Endothelial cell (in vitro differentiated cells): ENCODE measurements around the gene SHROOM2. TPM values are rescaled to one million over a fixed set of nuclear protein-coding genes. Genes with fewer than 3 reads are reported as not detected.

Experiments
- DNase-seq: peaks from one replicate; pipeline ENCODE4 v3.0.0; 2021; ENCODE audit warnings: low spot score
- H3K27ac Mint-ChIP-seq: one replicate; pipeline ENCODE4 v1.8.0; 2021; ENCODE audit warnings: mixed read lengths, inconsistent platforms; ENCODE audit not compliant: unreplicated experiment
- H3K27me3 Mint-ChIP-seq: one replicate; pipeline ENCODE4 v1.8.0; 2021; ENCODE audit warnings: mild to moderate bottlenecking, moderate library complexity, mixed read lengths, inconsistent platforms; ENCODE audit not compliant: unreplicated experiment
- H3K36me3 Mint-ChIP-seq: one replicate; pipeline ENCODE4 v1.8.0; 2021; ENCODE audit warnings: mild to moderate bottlenecking, low read depth, mixed read lengths, inconsistent platforms; ENCODE audit not compliant: unreplicated experiment
- H3K4me1 Mint-ChIP-seq: one replicate; pipeline ENCODE4 v1.8.0; 2021; ENCODE audit warnings: mild to moderate bottlenecking, mixed read lengths, inconsistent platforms; ENCODE audit not compliant: unreplicated experiment
- H3K4me3 Mint-ChIP-seq: one replicate; pipeline ENCODE4 v1.8.0; 2021; ENCODE audit warnings: mild to moderate bottlenecking, mixed read lengths, inconsistent platforms; ENCODE audit not compliant: unreplicated experiment
- H3K9me3 Mint-ChIP-seq: one replicate; pipeline ENCODE4 v1.8.0; 2021; ENCODE audit warnings: mixed read lengths, inconsistent platforms; ENCODE audit not compliant: unreplicated experiment
- CTCF ChIP-seq: fragments of 200-600 bp; sonication (generic); IDR thresholded peaks from one replicate; pipeline ENCODE4 v1.5.0; 2021; ENCODE audit warnings: antibody characterized with exemption; ENCODE audit not compliant: unreplicated experiment
- total RNA-seq: library from RNA; stranded (reverse); fragmentation: NEBNext Ultra II Directional; extraction: Animal tissue kit (Norgen Biotek cat#: 25700); gene quantifications from one replicate; pipeline ENCODE4 v1.2.1, GENCODE V29; 2021; ENCODE audit not compliant: unreplicated experiment

The SHROOM2 gene
- total RNA-seq, 1 donor from 2014 or later, result 22.3 TPM

- DNase-seq, result peak; percentile 82
- no peak overlapping the region for H3K4me3 Mint-ChIP-seq
- H3K36me3 Mint-ChIP-seq, result no peaks in the 10 kb centered on the region
- H3K9me3 Mint-ChIP-seq, result no peaks in the 10 kb centered on the region
- no peaks in the 10 kb centered on the region for H3K4me1 Mint-ChIP-seq
- peak; percentile 92 for TF ChIP-seq CTCF
- H3K27ac Mint-ChIP-seq, result no peak overlapping the region
- H3K27me3 Mint-ChIP-seq, result peaks cover 2% of the 10 kb centered on the region
Measured at GRCh38 chrX:9995855-9996339, 209.7 kb downstream of the SHROOM2 start.

- no peaks in the 10 kb centered on the region for H3K9me3 Mint-ChIP-seq
- no peak for DNase-seq
- H3K27me3 Mint-ChIP-seq, result peaks cover 2% of the 10 kb centered on the region
- no peak overlapping the region for H3K4me3 Mint-ChIP-seq
- no peaks in the 10 kb centered on the region for H3K4me1 Mint-ChIP-seq
- no peak overlapping the region for H3K27ac Mint-ChIP-seq
- no peaks in the 10 kb centered on the region for H3K36me3 Mint-ChIP-seq
- TF ChIP-seq CTCF, result no peak
Measured at GRCh38 chrX:9997041-9997440, 210.8 kb downstream of the SHROOM2 start.

- no peaks in the 10 kb centered on the region for H3K4me1 Mint-ChIP-seq
- no peaks in the 10 kb centered on the region for H3K9me3 Mint-ChIP-seq
Measured at GRCh38 chrX:9997524-9997923, 211.3 kb downstream of the SHROOM2 start.

More at GRCh38 chrX:9997524-9997923, 211.3 kb downstream of the SHROOM2 start:
- no peak overlapping the region for H3K27ac Mint-ChIP-seq
- H3K27me3 Mint-ChIP-seq, result peaks cover 2% of the 10 kb centered on the region
- no peaks in the 10 kb centered on the region for H3K36me3 Mint-ChIP-seq
- DNase-seq, result no peak
- H3K4me3 Mint-ChIP-seq, result no peak overlapping the region
- TF ChIP-seq CTCF, result no peak

Other genes with a start within 250 kb of the SHROOM2 start
- 16.8 TPM for gene GPR143, start 20.6 kb upstream of the SHROOM2 start, total RNA-seq
- 0.64 TPM for gene CLDN34, start 180.9 kb downstream of the SHROOM2 start, total RNA-seq